ENCODE results near the gene ST14. TPM values are rescaled to one million over a fixed set of nuclear protein-coding genes. Genes with fewer than 3 reads are reported as not detected.
"Not testable (repeated sequence)": the region's sequence is repeated elsewhere in the genome, so short reads cannot be mapped to it uniquely, and the experiment has no call there.

The ST14 gene
- polyA plus RNA-seq, 4 donors = 0.82 to 36.0 (median 29.7) TPM

DNA sequence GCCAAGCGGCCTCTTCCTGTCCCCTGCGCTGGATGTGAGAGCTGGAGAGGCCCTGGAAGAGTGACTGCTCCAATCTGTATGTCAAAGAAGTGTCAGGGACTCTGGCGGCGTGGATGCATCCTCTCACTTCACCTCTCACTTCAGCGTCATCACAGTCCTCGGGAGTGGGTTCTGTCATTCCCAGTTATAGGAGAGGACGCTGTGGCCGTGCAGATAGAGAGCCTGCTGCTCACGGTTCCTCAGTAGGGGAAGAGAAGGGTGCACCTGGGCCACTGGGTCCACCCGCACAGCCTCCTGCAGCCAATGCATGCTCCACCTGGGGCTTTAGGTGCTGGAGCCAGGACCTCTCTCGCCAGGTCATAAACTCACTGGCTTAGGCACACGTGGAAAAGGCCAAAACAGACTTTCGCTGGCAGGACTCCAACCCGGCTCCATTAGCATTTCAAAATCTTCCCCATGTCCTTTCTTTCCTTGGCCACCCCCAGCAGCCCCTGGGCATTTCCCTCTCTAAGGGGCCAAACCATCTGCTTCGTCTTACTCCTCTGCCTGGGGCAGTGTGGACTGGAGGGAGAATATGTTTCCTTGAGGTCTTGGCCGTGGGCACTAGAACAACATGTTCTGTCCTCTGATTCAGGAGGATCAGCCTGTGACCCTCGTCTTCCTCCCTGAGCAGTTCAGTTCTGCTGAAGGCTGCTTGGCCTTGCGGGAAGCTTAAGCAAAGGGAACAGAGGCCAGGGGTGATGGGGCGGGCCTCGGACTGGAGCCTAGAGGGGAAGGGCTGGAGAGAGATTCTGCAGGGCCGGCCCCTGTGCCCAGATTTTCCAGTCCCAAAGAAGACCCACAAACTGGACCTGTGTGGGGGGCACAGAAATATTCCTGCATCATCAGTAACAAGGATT lies 57.8 kb downstream of the ST14 start:
- DNase-seq (ENCODE audit: low read depth in 4 of 4, low spot score in 3 of 4) = no peak

DNA sequence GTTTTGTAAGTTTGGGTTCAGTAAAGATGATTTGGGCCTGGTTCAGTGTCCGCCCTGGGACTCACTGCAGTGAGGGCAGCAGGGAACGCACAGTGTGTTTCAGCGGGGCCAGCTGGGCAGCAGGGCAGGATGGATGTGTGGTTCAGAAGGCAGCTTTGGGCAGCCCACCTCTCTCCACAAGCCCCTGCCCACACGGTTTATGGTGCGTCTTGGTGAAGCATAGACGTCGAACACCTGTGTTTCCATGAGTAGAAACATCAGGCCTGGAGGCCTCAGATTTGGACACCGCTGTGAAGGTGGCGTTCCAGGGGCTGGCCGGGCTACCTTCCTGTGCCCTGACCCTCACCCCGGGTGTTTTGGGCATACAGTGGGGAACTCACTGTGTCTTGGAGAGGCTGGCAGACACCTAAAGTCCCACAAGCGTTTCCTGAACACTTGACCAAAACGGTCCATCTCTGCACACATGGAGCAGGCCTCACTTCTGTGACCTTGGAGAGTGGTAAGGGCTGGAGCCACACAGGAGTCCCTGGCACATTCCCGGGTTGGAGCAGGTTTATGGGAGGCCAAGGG lies 59.0 kb downstream of the ST14 start:
- no peak for DNase-seq (ENCODE audit: low read depth in 4 of 4, low spot score in 3 of 4)

DNA sequence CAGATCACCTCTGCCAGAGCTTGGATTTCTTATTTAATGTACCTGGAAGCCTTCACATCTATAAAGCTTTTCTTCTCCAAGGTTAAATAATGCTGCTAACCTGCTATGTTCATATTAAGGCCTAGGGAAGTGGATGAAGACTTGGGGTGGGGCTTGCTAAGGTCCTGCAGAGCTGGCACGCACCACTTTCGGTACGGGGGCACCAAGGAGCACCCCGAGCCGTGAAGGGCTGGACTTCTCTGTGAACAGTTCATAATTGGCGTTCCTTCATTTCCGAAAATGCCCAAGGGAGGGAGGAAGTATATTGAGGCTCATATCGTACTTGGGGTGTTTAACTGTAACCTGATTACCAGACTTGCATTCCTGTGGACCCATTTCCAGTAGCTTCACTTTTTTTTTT lies 59.6 kb downstream of the ST14 start:
- no peak for DNase-seq (ENCODE audit: low read depth in 4 of 4, low spot score in 3 of 4)

DNA sequence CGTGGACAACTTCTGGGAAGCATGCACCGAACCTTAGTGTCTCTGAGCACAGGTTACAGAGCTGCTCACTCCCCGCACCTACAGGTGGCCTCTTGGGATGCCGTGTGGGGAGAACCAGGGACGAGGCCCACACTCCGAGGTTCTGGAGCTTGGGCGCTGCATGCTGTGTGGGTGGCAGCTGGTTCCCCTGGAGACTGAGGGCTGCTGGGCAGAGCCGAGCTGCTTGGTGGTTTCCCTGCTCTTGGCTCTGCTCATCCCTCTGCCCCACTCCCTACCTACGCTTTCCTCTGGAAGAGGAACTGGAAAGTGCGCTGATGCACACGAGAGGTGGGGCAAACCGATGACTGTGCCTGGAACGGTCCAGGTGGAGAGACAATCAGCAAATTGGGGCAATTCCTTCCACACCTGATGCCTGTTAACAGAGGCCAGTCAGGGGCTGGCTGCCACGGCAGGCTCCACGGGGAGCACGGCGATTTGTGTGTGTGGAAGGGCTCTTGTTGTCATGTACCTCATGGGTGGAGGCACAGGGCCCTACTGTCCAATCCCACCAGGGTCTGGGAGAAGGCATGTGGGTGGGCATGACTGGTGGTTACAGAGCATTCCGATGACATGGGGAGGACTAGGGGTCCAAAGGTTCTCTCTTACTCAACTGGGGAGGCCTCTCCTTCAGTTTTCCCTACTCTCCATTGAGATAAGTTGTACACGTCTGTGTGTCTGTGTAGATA lies 60.9 kb downstream of the ST14 start:
- DNase-seq (ENCODE audit: low read depth in 4 of 4, low spot score in 3 of 4) = no peak

DNA sequence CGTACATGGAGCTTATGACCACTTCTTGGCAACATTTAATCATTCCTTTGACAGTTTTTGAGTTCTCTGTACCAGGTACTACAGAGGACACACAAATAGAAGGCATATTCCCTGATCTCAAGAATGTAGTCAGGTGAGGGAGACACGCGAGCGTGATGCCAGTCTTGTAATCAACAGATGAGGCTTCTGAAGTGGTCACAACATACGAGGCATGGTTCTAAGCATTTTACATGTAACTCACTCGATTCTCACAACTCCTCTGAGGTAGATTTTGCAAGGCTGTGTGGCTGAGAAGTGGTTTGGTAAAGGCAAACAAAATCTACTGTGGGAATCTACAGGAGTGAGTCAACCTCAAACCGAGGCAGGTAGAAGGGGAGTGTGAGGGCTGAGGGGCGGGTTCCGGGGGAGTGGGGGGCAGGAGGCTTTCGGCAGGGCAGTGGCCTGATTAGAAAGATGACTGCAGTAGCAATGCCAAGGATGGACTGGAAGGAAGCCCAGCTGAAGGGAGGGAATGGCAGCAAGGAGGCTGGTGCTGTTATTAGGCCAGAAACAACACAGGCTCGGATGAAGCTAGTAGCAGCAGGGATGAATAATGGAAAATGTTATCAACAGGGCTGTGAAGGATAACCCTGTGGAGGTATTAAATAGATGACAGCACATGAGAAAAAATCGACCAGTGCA lies 63.8 kb downstream of the ST14 start:
- no peak for DNase-seq (ENCODE audit: low read depth in 4 of 4, low spot score in 3 of 4)

DNA sequence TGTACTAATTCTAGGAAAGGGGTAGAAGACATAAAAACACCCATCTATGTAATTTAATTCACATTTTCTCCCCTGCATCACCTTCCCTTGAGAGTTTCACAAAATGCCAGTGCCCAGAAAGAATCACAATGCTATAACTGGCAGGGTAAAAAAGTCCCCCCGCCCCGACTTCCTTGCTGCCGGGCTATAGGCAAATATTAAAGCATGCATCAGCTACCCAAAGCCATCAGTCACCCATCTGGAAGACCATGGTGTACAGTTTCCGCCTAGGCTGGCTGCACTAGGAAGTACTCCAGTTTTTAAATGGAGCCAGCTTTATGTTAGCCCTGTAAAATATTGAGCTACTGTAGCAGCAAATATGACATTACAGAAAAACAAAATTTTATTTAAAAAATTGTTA lies 67.8 kb downstream of the ST14 start:
- no peak for DNase-seq (ENCODE audit: low read depth in 4 of 4, low spot score in 3 of 4)

DNA sequence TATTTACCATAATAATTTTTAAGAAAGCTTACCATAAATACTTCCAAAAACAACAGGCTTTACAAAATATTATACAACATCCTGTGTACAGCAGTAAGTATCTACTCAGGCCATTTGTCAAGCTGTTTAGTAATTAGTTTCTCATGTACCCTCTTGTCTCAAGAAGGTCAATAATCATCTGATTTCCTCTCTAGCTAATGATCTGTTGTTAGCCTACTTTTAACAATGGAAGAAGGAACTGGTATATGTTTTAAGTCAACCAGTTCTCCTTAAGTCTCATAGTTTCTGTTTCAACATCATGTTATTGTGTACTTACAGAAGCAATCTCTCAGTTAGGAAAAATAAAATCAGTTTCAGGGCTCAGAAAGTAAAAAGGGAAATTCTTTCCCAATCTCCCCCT lies 73.9 kb downstream of the ST14 start:
- DNase-seq (ENCODE audit: low read depth in 4 of 4, low spot score in 3 of 4) = not testable (repeated sequence)

DNA sequence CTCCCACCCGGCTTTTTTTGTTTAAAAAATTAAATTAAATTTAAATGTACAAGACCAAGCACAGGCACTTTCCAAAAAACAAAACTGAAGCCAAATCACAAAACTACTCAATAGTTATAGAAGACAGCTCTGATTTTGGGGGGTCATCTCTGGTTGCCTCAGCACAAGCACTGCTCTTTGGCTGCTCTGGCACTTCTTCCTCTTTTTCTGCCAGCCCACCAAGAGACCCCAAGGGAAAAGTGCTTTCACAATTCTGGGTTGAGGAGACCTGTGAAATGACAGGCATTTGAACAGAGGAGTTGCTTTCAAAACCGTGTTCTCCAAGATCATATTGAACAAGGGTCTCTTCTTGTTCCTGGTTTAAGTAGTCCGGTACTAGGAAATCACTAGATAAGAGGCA lies 74.3 kb downstream of the ST14 start:
- not testable (repeated sequence) for DNase-seq (ENCODE audit: low read depth in 4 of 4, low spot score in 3 of 4)

DNA sequence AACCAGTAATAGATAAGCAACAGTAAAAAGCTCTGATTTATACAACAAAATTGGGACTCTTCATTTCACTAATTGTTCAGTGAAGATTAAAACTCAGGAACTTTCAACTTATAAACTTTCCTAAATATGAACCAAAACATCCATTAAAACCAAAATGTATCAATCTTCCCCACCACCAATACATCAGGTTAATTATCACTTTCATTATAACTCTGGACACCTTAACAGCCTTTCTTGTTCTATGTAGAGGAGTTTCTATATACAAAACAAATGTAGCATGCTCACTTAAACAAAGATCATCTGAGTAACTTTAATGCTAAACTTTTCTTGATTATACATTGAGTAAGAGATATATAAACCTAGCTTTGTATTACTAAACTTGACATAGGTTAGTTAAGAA lies 74.7 kb downstream of the ST14 start:
- no peak for DNase-seq (ENCODE audit: low read depth in 4 of 4, low spot score in 3 of 4)

DNA sequence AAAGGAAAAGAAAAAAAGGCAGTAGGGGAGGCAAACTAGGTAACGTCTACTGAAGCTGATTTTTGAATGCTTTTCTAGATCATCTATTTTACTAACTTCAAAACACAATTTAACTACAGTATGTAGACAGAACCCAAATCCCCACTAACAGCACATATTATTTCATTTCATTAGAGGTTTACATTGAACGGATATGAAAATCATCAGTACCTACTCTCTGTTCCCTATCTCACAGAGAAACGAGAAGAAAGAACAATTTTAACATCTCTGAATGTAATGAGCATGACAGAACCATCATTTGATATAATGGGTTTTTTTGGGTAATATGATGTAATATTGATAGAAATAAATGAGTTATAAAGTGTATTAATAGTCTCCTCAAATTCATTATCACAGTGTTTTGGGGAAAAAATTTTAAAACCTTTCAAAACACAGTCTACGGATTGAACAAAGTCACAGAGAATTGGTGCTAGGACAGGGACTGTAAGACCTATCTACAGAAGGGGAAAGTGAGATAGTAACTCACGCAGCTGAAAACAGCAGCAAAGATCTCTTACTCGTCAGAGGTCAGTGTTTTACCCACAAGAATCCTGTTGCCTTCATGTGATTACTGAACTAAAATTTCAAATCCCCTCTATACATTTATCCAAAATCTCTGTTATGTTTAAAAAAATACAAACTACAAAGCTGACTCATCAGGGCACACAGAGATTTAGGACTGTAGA lies 77.9 kb downstream of the ST14 start:
- DNase-seq (ENCODE audit: low read depth in 4 of 4, low spot score in 3 of 4) = no peak

DNA sequence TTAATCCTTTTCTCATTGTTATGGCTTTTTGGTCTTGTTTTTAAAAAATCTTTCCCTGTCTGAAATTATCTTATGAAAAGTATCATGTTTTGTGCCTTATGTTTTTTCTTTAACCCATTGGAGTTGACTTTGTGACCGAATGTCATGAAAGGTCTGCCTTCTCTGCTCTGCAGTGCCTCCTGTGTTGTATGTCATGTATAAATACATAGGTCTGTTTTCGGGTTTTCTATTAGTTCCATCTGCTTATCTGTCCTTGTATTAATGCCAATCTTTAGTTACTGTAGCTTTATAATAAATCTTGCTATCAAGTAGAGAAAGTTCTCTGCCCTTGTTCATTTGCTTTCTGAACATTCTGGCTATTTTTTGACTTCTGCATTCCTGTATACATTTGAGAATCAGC lies 82.1 kb downstream of the ST14 start:
- no peak for DNase-seq (ENCODE audit: low read depth in 4 of 4, low spot score in 3 of 4)

DNA sequence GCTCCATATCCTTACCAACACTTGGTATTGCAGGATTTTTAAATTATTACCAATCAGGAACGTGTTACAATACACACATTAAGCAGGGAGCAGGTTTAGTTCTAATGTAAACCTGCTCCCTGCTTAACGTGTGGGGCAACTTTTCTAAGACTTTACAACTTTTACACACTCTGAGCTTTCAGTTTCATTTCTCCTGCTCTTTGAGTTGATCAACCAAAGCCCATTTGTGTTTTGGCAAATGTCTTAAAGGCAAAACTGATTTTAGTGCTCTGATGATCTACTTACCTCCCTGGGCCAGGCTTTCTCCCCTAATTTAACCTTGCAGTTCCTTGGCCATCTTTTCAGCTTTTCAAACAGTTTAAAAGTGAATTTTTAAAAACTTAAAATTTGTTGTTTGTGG lies 84.2 kb downstream of the ST14 start:
- no peak for DNase-seq (ENCODE audit: low read depth in 4 of 4, low spot score in 3 of 4)

DNA sequence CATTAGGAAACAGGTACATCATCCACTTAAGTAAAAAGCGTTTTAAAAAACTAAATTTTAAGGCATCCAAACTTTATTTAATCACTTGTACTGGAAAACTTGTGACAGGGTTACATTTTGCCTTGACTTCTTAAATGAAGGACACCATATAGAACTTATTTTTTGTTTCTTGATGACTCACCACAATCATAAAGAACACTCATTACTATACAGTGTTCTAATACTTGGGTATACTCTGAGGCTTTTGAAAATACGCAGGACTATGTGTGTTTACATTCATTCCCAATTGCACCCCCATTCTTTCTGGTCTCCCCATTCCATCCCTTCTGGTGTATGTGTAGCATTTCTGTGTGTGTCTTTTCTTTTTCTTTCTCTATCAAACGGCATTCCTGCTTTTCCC lies 85.3 kb downstream of the ST14 start:
- no peak for DNase-seq (ENCODE audit: low read depth in 4 of 4, low spot score in 3 of 4)

DNA sequence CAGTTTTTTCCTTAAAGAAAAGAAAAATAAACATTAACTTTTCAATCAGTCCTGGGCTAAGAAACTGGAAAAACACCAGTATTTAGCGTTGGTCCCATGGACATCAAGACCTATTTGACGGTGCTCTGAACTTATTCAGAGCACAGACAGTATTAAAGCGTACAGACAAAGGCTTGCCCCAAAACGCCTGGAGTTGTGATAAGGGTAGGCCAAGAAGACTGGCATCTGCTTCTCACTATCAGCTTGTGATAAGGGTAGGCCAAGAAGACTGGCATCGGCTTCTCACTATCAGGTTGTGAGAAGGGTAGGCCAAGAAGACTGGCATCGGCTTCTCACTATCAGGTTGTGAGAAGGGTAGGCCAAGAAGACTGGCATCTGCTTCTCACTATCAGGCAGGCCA lies 85.8 kb downstream of the ST14 start:
- not testable (repeated sequence) for DNase-seq (ENCODE audit: low read depth in 4 of 4, low spot score in 3 of 4)

DNA sequence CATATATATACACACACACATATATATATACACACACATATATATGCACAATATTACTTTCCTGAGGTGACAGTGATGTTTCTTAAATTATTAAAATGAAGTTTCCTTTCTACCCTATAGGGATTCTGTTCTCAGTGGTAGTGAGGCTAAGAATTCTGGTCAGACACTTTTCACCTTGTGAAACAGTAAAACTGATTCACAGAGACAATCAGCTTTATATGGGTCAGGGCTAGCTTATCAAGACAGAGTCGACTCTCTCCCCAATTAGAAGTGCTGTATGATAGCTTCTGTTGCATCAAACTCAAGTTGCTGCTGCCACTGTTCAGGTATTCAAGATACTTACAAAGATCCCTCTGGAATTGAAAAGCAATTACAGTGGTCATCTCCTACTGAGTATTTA lies 86.7 kb downstream of the ST14 start:
- no peak for DNase-seq (ENCODE audit: low read depth in 4 of 4, low spot score in 3 of 4)

DNA sequence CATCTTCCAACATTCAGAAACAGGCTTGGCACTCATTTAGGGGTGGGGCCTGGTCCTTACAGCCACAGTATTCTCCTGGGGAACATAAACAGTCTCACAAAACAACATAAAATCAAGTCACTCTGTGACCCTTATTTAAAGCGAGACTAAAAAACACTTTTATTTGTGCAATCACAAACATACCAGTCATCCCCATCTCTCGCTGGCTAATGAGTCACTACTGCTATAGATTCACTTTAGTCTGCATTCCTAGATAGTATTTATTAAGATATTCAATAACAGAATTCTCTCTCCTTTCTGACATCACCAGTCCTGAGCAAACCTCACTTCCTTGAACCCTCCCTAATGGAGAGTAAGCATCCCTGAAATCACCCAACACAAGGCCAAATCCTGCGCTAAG lies 87.2 kb downstream of the ST14 start:
- no peak for DNase-seq (ENCODE audit: low read depth in 4 of 4, low spot score in 3 of 4)

DNA sequence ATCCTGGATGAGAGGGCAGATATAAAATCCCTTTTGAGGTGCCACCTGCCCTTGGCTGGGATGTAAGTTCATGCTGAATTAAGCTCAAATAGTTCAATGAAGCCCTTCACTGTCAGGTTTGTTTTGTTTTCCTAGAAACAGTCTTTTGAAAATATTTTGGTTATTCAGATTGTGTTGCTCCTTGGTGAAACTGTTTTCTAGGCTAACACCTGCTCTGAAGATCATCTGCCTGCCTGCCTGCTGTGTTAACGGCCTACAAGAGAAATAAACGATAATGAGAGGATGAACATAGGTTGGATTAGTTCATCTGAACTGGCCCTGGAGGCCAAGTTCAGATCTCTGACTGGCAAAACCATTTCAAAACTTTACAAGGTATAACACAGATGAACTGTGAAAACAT lies 87.7 kb downstream of the ST14 start:
- no peak for DNase-seq (ENCODE audit: low read depth in 4 of 4, low spot score in 3 of 4)

DNA sequence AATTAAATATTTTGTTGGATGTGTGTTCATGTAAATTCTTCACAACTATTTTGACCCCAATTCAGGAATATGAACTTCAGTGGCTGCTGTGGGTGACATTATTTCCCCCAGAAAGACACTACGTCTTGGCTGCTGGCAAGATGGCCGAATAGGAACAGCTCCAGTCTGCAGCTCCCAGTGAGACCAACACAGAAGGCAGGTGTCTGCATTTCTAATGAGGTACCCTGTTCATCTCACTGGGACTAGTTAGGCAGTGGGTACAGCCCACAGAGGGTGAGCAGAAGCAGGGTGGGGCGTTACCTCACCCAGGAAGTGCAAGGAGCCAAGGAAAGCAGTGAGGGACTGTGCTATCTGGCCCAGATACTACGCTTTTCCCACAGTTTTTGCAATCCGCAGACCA lies 89.8 kb downstream of the ST14 start:
- DNase-seq (ENCODE audit: low read depth in 4 of 4, low spot score in 3 of 4) = no peak

DNA sequence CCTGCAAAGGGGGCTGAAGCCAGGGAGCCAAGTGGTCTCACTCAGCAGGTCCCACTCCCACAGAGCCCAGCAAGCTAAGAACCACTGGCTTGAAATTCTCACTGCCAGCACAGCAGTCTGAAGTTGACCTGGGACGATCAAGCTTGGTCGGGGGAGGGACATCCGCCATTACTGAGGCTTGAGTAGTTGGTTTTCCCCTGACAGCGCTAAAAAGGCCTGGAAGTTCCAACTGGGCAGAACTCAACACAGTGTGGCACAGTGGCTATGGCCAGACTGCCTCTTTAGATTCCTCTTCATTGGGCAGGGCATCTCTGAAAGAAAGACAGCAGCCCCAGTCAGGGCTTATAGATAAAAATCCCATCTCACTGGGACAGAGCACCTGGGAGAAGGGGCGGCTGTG lies 90.3 kb downstream of the ST14 start:
- not testable (repeated sequence) for DNase-seq (ENCODE audit: low read depth in 4 of 4, low spot score in 3 of 4)

DNA sequence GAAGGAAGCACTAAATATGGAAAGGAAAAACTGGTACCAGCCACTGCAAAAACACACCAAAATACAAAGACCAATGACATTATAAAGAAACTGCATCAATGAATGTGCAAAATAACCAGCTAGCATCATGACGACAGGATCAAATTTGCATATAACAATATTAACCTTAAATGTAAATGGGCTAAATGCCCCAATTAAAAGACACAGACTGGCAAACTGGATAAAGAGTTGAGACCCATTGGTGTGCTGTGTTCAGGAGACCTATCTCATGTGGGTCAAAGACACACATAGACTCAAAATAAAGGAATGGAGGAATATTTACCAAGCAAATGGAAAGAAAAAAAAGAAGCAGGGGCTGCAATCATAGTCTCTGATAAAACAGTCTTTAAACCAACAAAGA lies 92.2 kb downstream of the ST14 start:
- not testable (repeated sequence) for DNase-seq (ENCODE audit: low read depth in 4 of 4, low spot score in 3 of 4)
